NCI-H2196 treated with DMSO at 0.1 percent for 48 hours (cell line): Measurements from ENCODE around the gene STRN4.
"Not testable (repeated sequence)": the region's sequence is repeated elsewhere in the genome, so short reads cannot be mapped to it uniquely, and the experiment has no call there.

ENCODE experiments used
- DNase-seq: peaks from one replicate; lab custom pipeline; 2025; ENCODE audit not compliant: unreplicated experiment; lab: John Stamatoyannopoulos, UW

Gene STRN4

DNA sequence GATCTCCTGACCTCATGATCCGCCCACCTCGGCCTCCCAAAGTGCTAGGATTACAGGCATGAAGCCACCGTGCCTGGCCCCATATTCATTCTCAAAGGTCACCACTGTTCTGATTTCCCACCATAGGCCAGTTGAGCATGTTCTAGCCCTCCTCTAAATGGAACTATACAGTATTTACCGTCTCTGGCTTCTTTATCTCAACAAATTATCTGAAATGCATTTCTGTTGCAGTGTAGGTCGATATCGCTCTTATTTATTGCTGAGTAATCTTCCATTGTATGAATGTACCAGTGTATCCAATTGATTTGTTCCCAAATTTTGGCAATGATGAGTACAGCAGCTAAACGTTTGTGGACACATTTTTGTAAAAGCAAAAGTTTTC is 26.8 kb upstream of the STRN4 start:
- no peak for DNase-seq

DNA sequence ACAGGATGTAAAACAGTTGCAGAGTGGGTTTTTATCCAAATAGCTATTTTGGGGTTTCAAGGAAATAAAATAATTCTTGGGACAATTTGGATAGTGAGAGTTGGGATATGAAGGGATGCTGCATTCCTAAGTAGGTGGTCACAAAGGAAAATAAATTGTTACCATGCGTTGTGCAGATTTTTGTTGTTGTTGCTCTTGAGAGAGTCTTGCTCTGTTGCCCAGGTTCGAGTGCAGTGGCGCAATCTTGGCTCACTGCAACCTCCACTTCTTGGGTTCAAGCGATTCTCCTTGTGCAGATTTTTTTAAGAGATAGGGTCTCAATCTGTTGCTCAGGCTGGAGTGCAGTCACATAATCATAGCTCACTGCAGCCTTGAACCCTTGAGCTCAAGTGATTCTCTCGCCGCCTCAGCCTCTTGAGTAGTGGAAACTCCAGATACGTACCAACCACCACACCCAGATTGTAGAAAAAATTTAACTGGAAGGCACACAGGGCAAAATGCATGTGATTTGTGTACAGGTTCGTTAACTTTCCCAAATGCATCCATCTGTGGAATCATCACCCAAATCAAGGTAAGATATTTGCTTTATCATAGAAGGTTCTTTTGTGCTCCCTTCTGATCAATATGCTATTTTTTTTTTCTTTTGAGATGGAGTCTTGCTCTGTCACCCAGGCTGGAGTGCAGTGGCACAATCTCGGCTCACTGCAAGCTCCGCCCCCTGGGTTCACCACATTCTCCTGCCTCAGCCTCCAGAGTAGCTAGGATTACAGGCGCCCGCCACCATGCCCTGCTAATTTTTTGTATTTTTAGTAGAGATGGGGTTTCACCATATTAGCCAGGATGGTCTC is 26.1 kb upstream of the STRN4 start:
- no peak for DNase-seq

DNA sequence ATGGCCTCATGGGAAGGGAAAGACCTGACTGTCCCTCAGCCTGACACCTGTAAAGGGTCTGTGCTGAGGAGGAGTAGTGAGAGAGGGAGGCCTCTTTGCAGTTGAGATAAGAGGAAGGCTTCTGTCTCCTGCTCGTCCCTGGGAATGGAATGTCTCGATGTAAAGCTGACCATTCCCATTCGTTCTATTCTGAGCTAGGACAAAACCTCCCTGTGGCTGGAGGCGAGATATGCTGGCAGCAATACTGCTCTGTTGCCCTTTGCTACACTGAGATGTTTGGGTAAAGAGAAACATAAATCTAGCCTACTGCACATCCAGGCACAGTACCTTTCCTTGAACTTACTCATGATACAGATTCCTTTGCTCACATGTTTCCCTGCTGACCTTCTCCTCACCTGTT is 22.5 kb upstream of the STRN4 start:
- not testable (repeated sequence) for DNase-seq

DNA sequence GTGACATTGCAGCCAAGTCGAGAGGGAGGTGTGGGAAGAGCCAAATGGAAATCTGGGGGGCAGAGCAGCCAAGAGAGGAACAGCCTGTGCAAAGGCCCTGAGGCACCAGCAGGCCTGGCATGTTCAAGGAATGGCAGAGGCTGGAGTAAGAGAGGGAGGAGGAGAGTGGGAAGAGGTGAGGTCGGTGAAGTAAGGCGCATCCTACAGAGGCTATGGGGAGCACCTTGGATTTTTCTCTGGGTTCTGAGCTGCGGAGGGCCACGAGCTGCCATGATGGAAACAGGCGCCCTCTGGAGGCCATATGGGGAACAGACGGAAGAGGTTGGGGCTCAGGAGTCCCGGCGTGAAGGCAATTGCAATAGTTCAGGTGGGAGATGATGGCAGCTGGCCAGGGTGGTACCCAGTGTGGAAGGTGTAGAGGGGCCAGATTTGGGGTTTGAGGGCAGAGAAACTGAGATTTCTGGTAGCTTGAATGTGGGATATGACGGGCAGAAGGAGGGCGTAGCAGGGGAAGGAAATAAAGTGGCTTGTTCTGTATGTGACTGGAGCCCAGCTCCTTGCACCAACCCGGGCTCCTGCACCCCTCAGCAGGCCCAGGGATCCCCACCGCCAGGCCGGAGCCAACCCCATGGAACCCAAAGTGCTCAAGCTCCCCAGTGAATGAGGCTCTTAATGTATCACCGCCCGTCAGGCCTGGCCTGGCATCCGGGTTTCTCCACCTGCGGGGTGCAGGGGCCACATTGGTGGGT is 20.5 kb upstream of the STRN4 start:
- no peak for DNase-seq

DNA sequence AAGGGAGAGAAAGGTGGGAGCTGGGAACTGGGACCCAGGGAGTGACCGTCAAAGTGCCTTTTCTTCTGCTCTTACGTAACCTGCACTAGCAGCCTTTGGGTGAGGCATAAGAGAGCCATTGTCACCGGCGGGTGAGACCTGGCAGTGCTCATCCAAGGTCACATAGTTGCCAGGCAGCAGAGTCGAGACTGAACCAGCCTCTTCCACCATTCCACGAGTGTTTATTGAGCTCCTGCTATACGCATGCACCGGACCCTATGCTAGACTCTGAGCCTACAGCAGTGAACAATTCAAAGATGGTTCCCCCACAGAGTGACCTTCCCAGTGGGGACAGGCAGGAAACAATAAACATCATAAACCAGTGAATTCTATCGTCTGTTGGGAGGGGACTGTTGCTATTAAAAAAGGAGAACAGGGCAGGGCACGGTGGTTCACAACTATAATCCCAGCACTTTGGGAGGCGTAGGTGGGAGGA is 18.6 kb upstream of the STRN4 start:
- DNase-seq = no peak

DNA sequence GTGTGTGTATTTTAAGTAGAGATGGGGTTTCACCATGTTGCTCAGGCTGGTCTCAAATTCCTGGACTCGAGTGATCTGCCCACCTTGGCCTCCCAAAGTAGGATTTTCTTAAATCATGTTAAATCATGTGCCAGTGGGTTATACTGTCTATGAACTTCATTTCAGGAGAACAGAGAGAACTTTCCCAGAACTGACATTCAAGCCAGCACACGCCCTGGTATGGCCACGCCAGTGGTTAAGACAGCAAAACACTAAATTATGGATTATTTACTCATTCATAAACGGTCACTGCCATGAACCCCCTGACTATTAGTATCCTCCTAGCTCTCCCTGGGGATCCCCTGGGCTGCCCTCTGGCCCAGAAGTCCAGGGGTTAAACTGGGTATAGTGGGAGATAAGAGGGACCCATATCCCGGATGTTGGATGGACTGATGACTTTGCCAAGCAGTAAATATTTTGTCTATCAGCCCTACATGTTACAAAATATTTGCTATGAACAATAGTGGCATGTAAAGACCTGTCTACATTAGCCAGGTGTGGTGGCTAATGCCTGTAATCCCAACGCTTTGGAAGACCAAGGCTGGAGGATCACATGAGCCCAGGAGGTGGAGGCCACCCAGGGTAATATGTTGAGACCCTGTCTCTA is 16.1 kb upstream of the STRN4 start:
- DNase-seq = no peak

DNA sequence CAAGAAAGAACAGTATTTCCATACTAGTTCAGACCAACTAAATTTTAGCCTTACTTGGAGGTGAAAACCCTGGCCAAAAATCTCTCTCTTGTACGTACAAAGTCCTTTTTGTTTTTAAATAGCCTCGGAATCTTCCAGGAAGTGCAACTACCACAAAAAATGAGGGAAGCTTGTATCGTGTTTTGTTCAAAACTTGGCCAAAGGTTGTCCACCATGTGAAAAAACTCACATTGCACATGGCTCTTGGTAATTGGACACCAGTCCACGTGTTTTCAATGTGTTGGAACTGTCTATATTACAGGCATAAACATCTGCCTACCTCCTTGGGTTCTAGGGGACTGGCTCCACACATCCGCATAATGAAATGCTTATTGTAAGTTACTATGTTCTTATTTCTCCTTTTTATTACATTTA is 15.2 kb upstream of the STRN4 start:
- DNase-seq = no peak

- not testable (repeated sequence) for DNase-seq
These were observed 14.6 kb upstream of the STRN4 start for GRCh38 chr19:46760897-46761296.

- no peak for DNase-seq
These were observed 14.1 kb upstream of the STRN4 start for GRCh38 chr19:46760363-46760762.

GRCh38 chr19:46759817-46760333 is 13.6 kb upstream of the STRN4 start:
- no peak for DNase-seq

GRCh38 chr19:46759206-46759605 is 13.0 kb upstream of the STRN4 start:
- DNase-seq = no peak

- no peak for DNase-seq
These were observed 10.3 kb upstream of the STRN4 start for GRCh38 chr19:46756544-46756888.

DNA sequence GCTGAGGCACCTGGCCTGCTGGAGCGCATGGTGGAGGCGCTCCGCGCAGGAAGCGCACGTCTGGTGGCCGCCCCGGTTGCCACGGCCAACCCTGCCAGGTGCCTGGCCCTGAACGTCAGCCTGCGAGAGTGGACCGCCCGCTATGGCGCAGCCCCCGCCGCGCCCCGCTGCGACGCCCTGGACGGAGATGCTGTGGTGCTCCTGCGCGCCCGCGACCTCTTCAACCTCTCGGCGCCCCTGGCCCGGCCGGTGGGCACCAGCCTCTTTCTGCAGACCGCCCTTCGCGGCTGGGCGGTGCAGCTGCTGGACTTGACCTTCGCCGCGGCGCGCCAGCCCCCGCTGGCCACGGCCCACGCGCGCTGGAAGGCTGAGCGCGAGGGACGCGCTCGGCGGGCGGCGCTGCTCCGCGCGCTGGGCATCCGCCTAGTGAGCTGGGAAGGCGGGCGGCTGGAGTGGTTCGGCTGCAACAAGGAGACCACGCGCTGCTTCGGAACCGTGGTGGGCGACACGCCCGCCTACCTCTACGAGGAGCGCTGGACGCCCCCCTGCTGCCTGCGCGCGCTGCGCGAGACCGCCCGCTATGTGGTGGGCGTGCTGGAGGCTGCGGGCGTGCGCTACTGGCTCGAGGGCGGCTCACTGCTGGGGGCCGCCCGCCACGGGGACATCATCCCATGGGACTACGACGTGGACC is 9.7 kb upstream of the STRN4 start:
- DNase-seq = no peak

- no peak for DNase-seq
These were observed 9.0 kb upstream of the STRN4 start for GRCh38 chr19:46755077-46755852.

DNA sequence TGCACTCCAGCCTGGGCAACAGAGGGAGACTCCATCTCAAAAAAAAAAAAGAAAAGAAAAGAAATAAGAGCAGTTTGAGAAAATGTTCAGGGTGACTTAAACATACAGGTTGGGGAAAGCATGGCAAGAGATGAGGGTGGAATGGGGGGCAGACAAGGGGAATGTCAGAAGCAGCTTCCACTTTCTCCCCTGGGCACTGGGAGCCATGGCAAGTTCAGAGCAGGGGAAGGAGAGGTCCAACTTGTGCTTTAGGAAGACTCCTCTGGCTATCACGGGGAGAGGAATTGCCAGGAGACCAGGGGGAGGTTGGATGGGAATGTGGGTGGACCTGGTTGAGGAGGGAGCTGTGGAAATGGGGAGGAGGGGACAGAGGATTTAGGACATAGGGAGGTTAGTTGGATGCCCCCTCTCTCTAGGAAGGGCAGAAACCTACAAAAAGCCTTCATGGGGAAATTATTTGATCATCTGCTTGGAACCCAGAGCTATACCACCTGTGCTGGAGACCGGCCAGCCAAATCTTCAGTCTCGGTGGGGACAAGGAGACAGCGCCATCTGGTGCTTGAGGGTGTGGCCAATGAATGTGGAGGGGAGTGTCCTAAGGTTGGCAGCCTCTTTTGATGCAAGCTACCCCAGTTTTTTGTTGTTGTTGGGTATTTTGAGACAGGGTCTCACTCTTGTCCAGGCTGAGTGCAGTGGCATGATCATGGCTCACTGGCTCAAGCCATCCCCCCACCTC is 7.3 kb upstream of the STRN4 start:
- peak; percentile 57 for DNase-seq

GRCh38 chr19:46748325-46749109 is 2.3 kb upstream of the STRN4 start:
- no peak for DNase-seq

GRCh38 chr19:46745521-46746280 is 549 bp downstream of the STRN4 start, which contains the start of gene FKRP:
TSS of gene FKRP (plus strand) at chr19:46746057. CDS start at chr19:46755451, 9,394 bp downstream.
- no peak for DNase-seq

DNA sequence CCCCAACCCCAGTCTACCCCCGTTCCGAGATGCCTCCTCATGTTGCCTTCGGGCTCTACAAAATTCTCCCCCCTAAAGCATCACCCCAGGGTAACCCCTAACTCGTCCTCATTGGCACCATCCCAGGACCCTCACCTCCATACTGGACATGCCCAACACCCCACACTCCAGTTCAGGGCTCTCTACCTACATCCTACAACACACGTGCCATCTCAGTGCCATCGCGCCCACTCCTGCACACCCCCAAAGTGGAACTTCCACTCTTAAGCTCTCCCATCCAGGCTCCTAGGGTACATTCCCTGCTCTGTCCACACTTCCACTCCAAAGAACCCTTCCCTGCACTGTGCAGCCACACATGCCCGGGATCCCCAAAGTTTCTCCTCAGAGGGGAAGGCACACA is 1.2 kb downstream of the STRN4 start:
- no peak for DNase-seq
